Germinal center (tissue), 1 donor: ENCODE results near the gene CACNG4.
A peak's percentile ranks its signal among the peaks of the same experiment; 100 is the strongest.

Experiments
- DNase-seq: peaks from one replicate; pipeline ENCODE4 v3.0.0; 2012; ENCODE audit warnings: mixed read lengths, low spot score

The CACNG4 gene

DNA sequence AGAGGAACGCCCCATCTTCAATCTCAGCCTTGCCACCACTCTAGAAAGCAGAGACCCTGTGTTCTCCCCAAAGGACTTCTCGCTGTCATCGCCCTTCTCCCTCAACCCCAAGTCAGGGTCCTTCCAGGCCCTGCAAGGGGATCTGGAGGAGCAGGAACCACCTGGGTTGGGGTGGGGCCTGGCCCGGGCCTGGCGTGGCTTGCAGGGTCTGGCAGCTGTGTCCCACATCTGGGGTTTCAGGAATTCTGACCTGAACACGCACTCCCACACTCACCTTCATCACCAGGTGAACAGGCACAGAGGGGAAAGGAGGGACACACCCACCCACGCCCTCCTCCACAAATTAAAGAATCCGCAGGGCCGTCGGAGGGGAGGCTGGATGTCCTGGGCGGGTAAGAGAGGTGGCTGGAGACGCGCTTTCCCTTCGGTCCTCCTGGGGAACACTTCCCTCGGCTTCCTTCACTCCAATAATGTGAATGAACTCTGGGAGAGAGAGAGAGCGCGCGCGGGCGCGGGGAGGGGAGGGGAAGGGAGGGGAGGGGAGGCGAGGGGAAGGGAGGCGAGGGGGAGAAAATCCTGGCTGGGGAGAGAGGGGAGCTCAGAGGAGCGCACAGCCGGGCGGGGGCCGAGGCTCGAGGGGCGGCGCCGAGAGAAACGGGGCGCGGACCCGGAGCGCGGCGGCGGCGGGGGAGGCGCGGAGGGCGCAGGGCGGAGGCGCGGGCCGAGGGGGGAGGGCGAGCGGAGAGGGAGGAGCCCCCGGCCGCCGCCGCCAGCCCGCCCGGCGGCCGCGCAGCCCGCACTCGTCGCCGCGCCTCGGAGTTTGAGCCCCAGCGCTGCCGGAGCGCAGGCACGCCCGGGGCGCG lies at the start of gene CACNG4:
TSS of gene CACNG4 (plus strand) at position 799 of the 863 bp plus-strand sequence. CDS start 205 bp downstream, outside the sequence.
- no peak for DNase-seq

DNA sequence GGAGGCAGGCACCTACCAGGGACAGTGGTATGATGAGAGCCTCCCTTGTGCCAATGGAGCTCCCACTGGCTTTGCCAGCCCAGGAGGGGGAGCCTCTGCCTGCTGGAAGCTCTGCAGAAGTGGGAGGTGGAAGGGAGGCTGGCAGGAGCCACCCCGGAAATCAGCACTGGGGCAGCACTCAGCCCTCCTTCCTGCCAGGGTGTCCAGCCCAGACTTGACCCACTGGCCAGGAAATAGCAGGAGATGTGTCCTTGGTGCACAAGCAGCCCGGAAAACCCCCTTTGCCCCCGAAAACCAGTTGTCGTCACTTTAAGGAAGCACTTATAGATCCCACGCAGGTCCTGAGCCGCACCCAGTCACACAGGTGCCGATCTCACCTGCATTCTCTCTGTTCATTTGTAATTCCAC lies 49.3 kb upstream of the CACNG4 start:
- no peak for DNase-seq

DNA sequence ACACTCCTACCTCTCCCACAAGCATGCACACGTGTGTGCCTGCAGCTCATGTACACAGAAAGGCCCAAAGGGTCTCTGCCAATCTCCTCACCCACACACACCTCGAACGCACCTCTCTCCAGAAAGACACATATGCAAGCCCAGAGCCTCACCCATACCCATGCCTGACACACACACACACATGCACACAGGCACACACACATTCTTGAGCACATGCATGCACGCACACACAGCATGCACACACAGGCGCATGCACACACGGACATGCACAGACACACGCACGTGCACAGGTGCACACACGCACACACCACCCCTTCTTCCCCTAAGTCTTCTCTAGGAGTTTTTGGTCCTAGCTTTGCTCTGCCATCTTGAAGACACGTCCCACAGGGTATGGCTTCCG lies 48.7 kb upstream of the CACNG4 start:
- DNase-seq: no peak

DNA sequence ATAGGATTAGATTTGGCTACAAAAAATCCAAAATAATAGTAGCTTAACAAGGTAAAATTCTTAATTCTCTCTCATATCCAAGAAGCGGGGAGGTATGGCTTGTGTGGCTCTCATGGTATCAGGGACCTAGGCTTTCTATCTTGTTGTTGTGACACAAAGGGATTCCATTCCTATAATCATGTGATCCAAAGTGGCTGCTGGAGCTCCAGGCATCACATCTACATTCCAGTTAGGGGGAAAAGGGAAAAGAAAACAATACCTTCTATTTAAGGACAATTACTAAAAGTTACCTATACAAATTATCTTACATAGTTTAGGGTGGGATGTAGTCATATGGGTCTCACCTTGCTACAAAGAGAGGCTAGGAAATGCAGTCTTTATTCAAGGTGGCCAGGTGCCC lies 47.6 kb upstream of the CACNG4 start:
- no peak for DNase-seq

DNA sequence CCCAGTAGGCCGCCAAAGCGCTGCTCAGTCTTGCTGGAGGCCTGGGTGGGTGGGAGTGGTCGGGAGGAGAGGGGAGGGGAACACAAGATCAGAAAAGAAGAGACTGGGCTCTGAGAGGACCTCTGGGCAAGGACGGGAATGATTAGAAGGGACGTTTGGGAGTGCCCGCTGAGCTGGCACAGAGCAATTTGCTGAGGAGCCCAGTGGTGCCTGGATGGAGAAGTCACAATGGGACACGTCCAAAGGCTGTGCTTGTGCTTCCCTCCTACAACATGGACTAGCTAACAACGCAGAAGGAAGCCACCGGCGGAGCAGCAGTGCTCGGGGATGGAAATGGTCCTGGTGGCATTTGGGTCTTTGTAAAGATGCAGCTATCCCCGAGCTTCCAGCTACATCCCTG lies 45.6 kb upstream of the CACNG4 start:
- DNase-seq: no peak

DNA sequence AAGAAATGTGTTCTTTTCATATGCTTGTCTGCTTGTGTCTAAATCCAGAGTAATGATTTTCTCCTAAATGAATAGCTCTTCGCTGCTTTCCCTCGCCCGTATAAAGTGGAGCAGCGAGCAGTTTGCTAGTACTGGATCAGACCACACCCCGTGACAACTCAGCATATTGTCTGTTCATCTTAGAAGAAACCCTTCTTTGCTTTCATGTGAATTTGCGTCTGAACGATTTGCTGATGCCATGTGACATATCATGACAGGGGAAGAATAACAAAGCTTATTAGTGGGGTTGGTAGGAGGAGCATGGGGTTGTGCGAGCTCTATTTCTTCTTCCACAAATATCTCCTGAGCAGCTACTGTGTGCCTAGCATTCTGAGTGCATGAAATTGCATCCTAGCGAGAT lies 44.1 kb upstream of the CACNG4 start:
- no peak for DNase-seq

DNA sequence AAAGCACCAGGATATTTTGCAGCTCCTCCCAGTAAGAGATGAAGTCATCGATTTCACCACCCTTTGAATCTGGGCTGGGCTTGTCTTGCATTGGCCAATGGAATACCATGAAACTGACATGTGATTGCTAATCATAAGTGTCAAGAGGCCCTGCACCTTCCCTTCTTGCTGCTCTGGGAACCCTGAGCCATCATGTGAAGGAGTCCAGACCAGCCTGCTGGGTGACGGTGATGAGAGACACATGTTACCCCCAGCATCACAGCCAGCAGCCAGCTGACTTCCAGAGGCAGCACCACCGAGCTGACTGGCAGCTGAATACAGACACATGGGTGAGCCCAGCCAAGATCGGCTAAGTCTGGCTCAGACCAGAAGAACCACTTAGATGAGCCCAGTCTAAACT lies 43.6 kb upstream of the CACNG4 start:
- no peak for DNase-seq

DNA sequence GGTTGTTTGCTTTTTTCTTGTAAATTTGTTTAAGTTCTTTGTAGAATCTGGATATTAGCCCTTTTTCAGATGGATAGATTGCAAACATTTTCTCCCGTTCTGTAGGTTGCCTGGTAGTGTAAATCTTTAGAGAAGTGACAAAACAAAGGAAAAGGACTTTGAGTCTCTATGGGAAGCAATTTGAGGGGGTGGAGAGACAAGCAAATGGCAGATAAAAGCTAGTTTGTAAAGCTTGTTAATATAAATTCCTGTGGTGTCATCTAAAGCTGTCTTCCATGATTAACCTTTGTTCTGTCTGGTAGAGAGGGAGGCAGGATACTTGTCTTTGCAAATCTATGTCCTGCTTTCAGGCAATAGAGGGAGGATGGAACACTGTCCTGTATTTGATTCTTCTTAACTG lies 40.6 kb upstream of the CACNG4 start:
- no peak for DNase-seq

DNA sequence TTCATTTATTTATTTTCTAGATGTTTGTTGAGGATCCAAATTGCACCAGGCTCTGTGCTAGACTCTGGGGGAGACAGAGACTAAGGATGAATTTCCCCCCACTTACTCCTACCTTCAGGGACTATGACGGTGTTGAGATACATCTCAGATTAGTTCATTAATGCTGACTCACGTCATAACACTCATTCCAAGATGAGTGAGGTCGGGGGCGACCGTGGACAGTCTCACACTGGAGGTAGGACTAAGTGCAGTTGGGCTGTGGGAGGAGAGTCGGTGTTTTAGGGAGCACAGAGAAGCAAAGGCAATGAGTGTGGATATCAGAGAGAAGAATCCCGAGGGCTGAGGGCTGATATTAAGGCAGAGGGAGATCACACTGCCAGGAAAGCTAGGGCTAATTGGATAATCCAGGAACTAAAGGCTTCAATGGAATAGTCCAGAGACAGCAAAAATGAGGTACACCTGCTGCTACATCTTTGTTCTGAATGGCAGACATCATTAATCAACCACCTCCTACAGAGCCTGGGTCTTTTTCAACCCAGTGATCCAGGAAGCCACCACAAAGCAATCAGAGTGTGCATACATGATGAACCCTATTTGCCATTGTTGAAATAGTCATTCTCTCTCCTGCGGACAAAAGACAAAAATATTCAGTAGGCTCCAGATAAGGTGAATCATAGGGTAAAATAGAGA lies 38.6 kb upstream of the CACNG4 start:
- no peak for DNase-seq

DNA sequence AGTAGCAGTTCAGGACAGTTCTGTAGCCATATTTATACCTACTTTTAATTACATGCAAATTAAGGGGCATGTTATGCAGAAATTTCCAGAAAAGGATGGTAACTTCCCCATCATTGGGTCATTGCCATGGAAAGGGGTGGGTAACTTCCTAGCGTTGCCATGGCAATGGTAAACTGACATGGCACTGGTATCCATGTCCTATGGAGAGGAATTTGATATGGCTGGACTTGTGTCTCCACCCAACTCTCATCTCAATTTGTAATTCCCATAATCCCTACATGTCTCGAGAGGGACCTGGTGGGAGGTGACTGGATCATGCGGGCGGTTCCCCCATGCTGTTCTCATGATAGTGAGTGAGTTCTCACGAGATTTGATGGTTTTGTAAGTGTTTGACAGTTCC lies 35.6 kb upstream of the CACNG4 start:
- no peak for DNase-seq

DNA sequence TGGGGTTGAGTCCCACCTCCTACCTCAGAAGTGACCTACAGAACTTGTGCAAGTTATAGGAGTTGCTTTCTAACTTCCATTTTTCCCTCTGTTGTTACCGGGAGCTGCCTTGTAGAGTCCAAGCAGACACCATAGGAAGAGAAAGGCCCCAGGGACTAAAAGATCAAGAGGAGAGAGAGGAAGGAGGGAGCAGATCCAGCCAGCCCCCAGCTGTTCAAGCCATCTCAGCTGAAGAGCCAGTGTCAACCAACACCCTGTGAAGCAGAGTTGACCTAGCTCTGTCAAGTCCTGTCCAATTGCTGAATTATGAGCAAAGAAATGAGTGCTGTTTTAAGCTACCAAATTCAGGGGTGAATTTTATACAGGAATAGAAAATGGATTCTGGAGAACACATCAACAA lies 34.9 kb upstream of the CACNG4 start:
- DNase-seq: no peak

DNA sequence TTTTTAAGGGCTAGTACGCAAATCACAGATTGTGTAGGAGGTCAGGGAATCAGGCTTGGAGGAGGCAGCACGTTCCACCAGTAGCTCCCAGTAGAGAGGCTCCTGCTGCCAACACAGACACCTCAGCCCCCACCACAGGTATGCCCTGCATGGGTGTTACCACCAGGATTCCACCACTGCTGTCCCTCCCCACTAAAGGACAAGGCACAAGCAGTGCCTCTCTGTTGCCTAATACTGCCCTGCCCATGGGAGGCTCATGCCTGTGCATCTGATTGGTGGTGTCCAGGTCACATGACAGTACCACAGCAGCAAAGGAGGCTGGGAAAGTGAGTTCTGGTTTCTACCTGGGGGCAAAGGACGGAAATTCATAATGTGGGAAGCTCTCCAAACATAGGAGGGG lies 33.6 kb upstream of the CACNG4 start:
- peak; percentile 25 for DNase-seq

DNA sequence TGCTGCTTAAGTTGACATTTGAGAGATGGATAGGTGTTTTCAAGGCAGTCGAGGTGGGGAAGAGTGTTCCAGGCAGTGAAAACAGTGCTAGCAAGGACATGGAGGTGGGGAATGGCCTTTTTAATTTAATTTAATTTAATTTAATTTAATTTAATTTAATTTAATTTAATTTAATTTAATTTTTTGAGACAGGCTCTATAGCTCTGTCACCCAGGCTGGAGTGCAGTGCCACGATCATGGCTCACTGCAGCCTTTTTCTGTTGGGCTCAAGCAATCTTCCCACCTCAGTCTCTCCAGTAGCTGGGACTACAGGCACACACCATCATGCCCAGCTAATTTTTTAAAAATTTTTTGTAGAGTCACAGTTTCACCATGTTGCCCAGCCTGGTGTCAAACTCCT lies 32.2 kb upstream of the CACNG4 start:
- DNase-seq: no peak

DNA sequence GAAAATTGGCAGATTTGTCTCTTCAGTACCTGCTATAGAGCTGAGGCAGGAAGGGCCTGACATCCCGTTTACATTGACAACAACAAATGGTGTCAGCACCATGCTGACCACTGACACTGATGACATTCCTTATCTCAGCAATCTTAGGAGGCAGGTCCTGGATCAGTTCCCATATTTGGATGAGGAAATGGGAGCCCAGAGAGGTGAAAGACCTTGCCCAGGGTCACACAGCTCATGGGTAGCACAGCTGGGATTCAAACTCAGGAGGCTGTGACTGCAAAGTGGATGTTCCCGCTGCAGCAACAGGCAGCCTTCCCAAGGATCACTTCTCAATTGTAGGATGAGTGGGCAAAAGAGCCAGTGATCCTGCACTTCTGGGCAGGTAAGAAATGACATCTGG lies 30.5 kb upstream of the CACNG4 start:
- DNase-seq: no peak

DNA sequence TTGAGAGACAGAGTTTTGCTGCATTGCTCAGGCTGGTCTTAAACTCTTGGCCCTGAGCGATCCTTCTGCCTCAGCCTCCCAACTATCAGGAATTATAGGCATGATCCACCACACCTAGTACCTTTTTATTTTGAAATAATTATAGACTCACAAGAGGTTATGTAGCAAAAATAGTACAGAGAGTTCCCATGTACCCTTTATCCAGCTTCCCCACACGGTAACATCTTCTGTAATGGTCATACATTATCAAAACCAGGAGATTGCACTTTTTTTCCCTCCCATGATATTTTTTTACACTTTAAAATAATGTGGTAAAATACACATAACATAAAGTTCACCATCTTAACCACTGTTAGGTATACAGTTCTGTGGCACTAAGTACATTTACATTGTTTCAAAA lies 28.8 kb upstream of the CACNG4 start:
- no peak for DNase-seq

DNA sequence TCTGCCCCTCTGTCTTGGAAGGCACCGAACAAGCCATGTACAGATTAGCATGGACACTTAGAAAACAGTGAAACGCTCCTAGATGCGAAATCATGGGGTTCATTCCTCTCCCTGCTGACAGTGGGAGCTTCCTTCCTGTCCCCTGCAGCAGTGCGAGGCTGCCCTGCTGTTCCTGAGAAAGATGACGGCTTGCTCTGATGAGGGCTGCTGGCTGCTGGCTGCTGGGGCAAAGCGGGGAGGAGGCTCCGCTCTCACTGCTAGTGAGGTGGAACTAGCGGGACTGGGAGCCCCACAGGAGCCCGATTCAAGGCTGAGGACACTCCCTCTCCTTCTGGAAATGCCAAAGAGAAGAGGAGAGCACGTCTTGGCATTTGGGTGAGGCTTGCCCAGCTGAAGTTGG lies 25.9 kb upstream of the CACNG4 start:
- no peak for DNase-seq

DNA sequence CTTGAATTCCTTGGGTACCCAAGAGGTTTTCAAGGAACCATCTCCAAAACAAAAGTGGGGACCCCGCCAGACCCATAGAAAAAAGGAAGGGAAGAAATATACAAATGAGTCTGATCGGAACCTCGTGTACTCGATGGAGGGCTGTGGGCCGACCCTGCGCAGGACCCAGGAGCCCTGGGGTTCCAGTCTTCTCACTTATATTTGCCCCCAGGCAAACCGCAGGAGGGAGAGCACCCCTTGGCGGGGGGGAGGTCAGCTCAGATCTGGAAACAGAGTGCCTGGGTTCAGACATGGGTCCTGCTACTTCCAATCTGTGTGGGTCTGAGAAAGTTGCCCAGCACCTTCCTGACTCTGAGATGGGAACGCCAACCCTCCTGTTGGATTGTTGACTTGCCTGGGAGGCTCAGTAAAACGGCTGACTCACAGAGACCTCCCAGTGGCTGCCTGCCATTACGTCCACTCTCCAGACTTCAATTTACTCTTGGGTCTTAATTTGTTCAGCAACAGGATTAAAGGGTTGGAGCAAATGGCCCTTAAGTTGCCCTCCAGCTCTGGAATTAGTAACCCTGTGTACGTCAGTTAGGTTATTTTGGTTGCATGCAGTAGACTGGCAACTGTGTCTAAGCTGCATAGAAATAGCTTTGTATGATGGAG lies 24.9 kb upstream of the CACNG4 start:
- no peak for DNase-seq

DNA sequence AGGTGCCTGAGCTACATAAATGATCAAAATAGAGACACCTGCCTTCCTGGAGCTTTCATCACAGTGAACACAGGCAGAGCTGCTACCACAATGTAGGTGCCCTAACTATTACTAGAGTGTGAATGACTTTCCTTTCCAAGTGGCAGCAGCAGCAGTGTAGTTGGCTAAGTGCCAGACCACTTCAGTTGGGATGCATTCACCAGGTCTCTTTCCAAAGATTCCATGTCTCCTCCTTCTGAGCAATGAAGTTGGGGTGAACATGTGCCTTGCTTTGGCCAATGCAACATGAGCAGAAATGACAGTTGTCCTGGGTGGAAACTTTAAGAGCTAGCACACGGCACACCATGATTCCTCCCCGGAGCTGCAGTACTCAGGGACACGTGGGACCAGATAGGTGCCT lies 23.3 kb upstream of the CACNG4 start:
- no peak for DNase-seq

DNA sequence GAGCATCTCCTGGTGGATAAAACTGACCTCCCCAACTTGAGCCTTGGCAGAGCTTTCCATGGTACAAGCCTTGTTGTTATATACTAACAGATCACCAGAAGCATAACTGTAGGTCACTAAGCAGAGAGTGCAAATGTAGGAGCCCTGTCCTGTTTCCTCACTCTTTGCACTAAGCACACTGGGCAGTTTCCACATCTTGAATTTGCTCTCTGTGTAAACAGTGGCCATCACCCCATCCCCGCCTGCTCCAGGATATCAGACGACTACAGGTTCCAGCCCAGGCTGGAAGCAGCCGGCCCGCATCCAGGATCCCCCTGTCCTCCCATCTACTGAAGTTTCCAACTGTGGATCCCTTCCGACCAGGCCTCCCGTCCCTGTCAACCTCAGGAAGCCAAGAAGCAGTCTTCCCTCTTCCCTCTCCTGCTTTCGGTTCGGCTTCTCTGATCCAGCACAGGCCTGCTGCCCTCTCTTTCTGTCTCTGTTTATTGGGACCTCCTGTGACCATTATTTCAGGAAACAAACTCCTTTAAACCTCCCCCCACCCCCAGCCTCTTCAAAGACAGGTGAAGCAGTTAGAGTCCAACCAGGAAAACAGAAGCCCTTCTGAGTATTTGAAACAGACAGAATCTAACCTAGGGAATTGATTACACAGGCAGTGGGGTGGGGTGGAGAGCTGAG lies 22.6 kb upstream of the CACNG4 start:
- no peak for DNase-seq

DNA sequence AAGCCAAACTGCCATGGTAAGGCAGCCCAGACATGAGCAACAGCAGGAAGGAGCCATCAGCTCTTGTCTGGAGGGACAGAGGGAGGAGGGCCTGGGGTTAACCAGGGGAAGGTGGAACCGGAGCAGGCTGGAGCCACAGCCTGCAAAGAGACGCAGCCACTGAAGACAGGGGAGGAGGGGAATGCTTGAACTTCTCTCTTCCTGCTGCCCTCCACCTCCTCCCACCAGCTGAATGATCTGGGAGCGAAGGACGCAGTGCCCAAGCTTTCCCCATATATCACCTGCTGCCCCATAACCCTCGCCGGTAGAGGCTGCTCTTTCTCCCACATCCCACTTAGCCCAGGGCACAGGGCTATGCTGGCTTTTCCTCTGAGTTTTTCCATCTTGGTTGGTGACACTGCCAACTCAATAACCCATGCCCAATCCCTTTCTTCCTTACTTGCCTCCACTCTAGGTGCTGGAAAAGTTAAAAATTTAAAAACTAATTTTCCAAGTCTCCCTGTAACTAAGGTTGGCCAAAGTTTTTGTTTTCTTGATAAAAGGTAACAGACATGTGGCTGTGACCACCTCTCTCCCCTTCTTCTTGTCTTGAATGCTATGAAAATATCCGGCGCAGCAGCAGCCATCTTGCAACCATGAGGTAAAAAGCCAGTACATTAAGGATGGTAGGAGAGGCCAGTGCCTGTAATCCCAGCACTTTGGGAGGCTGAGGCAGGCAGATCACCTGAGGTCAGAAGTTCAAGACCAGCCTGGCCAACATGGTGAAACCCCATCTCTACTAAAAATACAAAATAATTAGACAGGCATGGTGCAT lies 21.8 kb upstream of the CACNG4 start:
- DNase-seq: no peak

DNA sequence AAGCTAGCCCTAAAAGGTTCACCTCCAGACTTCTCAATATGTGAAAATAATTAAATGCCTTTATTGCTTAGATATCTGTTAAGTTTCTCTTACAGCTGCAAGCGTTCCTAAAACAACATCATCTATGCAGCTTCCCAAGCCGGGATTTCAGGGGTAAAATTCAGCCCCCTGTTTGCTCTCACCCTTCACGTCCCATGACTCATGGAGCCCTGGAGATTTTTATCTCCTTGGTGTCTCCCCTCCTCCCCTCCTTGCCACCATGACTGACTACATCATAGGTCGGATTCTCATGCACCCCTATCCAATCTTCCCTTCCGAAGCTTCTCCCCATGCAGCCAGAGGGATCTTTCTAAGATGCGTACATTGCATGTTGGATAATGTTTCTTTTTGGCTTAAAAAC lies 21.0 kb upstream of the CACNG4 start:
- no peak for DNase-seq
